Large intestine (tissue), 3 donors: ENCODE results near the gene CHAF1A. TPM values are rescaled to one million over a fixed set of nuclear protein-coding genes. Genes with fewer than 3 reads are reported as not detected.

Experiments
- DNase-seq, 2 donors: peaks; one replicate each; pipeline versions ENCODE4 v3.0.0 to v3.0.0-alpha.2; 2013
- H3K27ac ChIP-seq: one replicate; pipeline ENCODE4 v1.5.1; 2013; ENCODE audit warnings: low read length
- H3K27me3 ChIP-seq: 2 replicates; pipeline ENCODE4 v1.6.1; 2013; ENCODE audit warnings: low read length; ENCODE audit not compliant: control insufficient read depth, insufficient read depth
- H3K36me3 ChIP-seq: 2 replicates; pipeline ENCODE4 v1.6.1; 2013; ENCODE audit warnings: low read length; ENCODE audit not compliant: control insufficient read depth, insufficient read depth
- H3K4me1 ChIP-seq: one replicate; pipeline ENCODE4 v1.6.1; 2013; ENCODE audit warnings: low read length; ENCODE audit not compliant: control insufficient read depth, insufficient read depth
- H3K4me3 ChIP-seq: one replicate; pipeline ENCODE4 v1.5.1; 2013; ENCODE audit warnings: low read length
- H3K9me3 ChIP-seq: one replicate; pipeline ENCODE4 v1.6.1; 2013; ENCODE audit warnings: mild to moderate bottlenecking, low read depth, low read length, moderate library complexity; ENCODE audit not compliant: control insufficient read depth
- WGBS: methylation state at CpG from one replicate; pipeline ENCODE4 v1.1.5; 2013; ENCODE audit warnings: low lambda C conversion rate; ENCODE audit not compliant: insufficient coverage; 5-methylcytosine and 5-hydroxymethylcytosine counted together
- polyA plus RNA-seq: library from polyadenylated mRNA; unstranded; fragments of 120-200 nt; gene quantifications from one replicate; pipeline ENCODE4 v1.2.1, GENCODE V29; 2013

CHAF1A gene
- polyA plus RNA-seq, 1 donor = 12.4 TPM

- Histone ChIP-seq H3K9me3 (no peaks in the 10 kb centered on the region), H3K36me3 (peaks cover 39% of the 10 kb centered on the region), H3K27ac (peak overlapping the region; percentile 83), H3K4me1 (peaks cover 64% of the 10 kb centered on the region), H3K4me3 (no peak overlapping the region), H3K27me3 (no peaks in the 10 kb centered on the region)
- DNase-seq = no peak
- WGBS = 100% methylated on average over 1 of the region's 13 CpGs
These were observed 16.2 kb upstream of the CHAF1A start for GRCh38 chr19:4386041-4386782.

GRCh38 chr19:4388337-4389063 lies 13.9 kb upstream of the CHAF1A start:
- H3K36me3 ChIP-seq = peaks cover 33% of the 10 kb centered on the region
- peak in 1 of 2 donors; percentile 65 for DNase-seq

GRCh38 chr19:4389064-4389375 lies 13.4 kb upstream of the CHAF1A start:
- peak overlapping the region; percentile 96 for H3K27ac ChIP-seq
- H3K27me3 ChIP-seq = no peaks in the 10 kb centered on the region
- DNase-seq = no peak
- H3K9me3 ChIP-seq = no peaks in the 10 kb centered on the region
- H3K4me3 ChIP-seq = no peak overlapping the region
- H3K4me1 ChIP-seq = peaks cover 82% of the 10 kb centered on the region
- H3K36me3 ChIP-seq = peaks cover 28% of the 10 kb centered on the region
- no CpG with 5 or more reads among the region's 9 CpGs for WGBS

More at GRCh38 chr19:4388337-4389063, 13.9 kb upstream of the CHAF1A start:
- Histone ChIP-seq H3K4me1 (peaks cover 78% of the 10 kb centered on the region), H3K4me3 (no peak overlapping the region), H3K27ac (peak overlapping the region; percentile 96), H3K27me3 (no peaks in the 10 kb centered on the region), H3K9me3 (no peaks in the 10 kb centered on the region)
- no CpG with 5 or more reads among the region's 16 CpGs for WGBS

GRCh38 chr19:4389511-4390016 lies 12.9 kb upstream of the CHAF1A start:
- no peaks in the 10 kb centered on the region for H3K27me3 ChIP-seq
- peak overlapping the region; percentile 96 for H3K27ac ChIP-seq
- peaks cover 22% of the 10 kb centered on the region for H3K36me3 ChIP-seq
- peaks cover 84% of the 10 kb centered on the region for H3K4me1 ChIP-seq
- H3K4me3 ChIP-seq = peak overlapping the region; percentile 4
- no peak for DNase-seq
- no CpG with 5 or more reads among the region's 17 CpGs for WGBS
- no peaks in the 10 kb centered on the region for H3K9me3 ChIP-seq

- 50% methylated on average over 1 of the region's 12 CpGs for WGBS
- peak in 1 of 2 donors; percentile 53 for DNase-seq
- peak overlapping the region; percentile 8 for H3K4me3 ChIP-seq
These were observed 12.3 kb upstream of the CHAF1A start for GRCh38 chr19:4390017-4390566.

GRCh38 chr19:4390567-4391305 lies 11.7 kb upstream of the CHAF1A start:
- no peaks in the 10 kb centered on the region for H3K27me3 ChIP-seq
- H3K27ac ChIP-seq = peak overlapping the region; percentile 96
- peak overlapping the region; percentile 8 for H3K4me3 ChIP-seq
- no peaks in the 10 kb centered on the region for H3K9me3 ChIP-seq
- WGBS = no CpG with 5 or more reads among the region's 21 CpGs
- H3K4me1 ChIP-seq = peaks cover 80% of the 10 kb centered on the region
- H3K36me3 ChIP-seq = peaks cover 26% of the 10 kb centered on the region
- DNase-seq = peak; percentile 90 to 95

More at GRCh38 chr19:4390017-4390566, 12.3 kb upstream of the CHAF1A start:
- no peaks in the 10 kb centered on the region for H3K9me3 ChIP-seq
- peaks cover 84% of the 10 kb centered on the region for H3K4me1 ChIP-seq
- peak overlapping the region; percentile 96 for H3K27ac ChIP-seq
- H3K27me3 ChIP-seq = no peaks in the 10 kb centered on the region
- H3K36me3 ChIP-seq = peaks cover 24% of the 10 kb centered on the region

- Histone ChIP-seq H3K9me3 (no peaks in the 10 kb centered on the region), H3K4me1 (peaks cover 76% of the 10 kb centered on the region), H3K27me3 (no peaks in the 10 kb centered on the region), H3K4me3 (no peak overlapping the region), H3K27ac (peak overlapping the region; percentile 96), H3K36me3 (peaks cover 28% of the 10 kb centered on the region)
- 33% methylated on average over 2 of the region's 9 CpGs for WGBS
- DNase-seq = peak; percentile 81 to 94
These were observed 11.1 kb upstream of the CHAF1A start for GRCh38 chr19:4391306-4391693.

GRCh38 chr19:4391701-4392483 lies 10.5 kb upstream of the CHAF1A start:
- DNase-seq = peak in 1 of 2 donors; percentile 73
- Histone ChIP-seq H3K27ac (peak overlapping the region; percentile 96), H3K4me1 (peaks cover 75% of the 10 kb centered on the region), H3K36me3 (peaks cover 32% of the 10 kb centered on the region), H3K9me3 (no peaks in the 10 kb centered on the region), H3K27me3 (no peaks in the 10 kb centered on the region), H3K4me3 (no peak overlapping the region)
- WGBS = no CpG with 5 or more reads among the region's 20 CpGs

GRCh38 chr19:4393947-4394590 lies 8.4 kb upstream of the CHAF1A start:
- peak overlapping the region; percentile 50 for H3K27ac ChIP-seq
- no peak overlapping the region for H3K4me3 ChIP-seq
- H3K36me3 ChIP-seq = peaks cover 30% of the 10 kb centered on the region
- 60% methylated on average over 2 of the region's 8 CpGs for WGBS
- DNase-seq = no peak
- no peaks in the 10 kb centered on the region for H3K27me3 ChIP-seq
- no peaks in the 10 kb centered on the region for H3K9me3 ChIP-seq
- peaks cover 75% of the 10 kb centered on the region for H3K4me1 ChIP-seq
